ENCODE data around the gene BANP.
"Not testable (repeated sequence)": the region's sequence is repeated elsewhere in the genome, so short reads cannot be mapped to it uniquely, and the experiment has no call there.

BANP gene

GRCh38 chr16:88084881-88085280 is 133.6 kb downstream of the BANP start:
- CTCF ChIA-PET: no interaction called here
- Mint-ChIP-seq H3K4me3 (no peak overlapping the region), H3K36me3 (peaks cover 3% of the 10 kb centered on the region), H3K27me3 (no peaks in the 10 kb centered on the region), H3K27ac (no peak overlapping the region), H3K4me1 (no peaks in the 10 kb centered on the region), H3K9me3 (peaks cover 4% of the 10 kb centered on the region)
- DNase-seq: no peak

- no peaks in the 10 kb centered on the region for H3K4me1 Mint-ChIP-seq
- H3K36me3 Mint-ChIP-seq: no peaks in the 10 kb centered on the region
- no peaks in the 10 kb centered on the region for H3K27me3 Mint-ChIP-seq
- H3K4me3 Mint-ChIP-seq: no peak overlapping the region
- no peak for DNase-seq
- H3K9me3 Mint-ChIP-seq: no peaks in the 10 kb centered on the region
- CTCF ChIA-PET: no interaction called here
- H3K27ac Mint-ChIP-seq: no peak overlapping the region
These were observed 135.6 kb downstream of the BANP start for GRCh38 chr16:88086571-88087516.

DNA sequence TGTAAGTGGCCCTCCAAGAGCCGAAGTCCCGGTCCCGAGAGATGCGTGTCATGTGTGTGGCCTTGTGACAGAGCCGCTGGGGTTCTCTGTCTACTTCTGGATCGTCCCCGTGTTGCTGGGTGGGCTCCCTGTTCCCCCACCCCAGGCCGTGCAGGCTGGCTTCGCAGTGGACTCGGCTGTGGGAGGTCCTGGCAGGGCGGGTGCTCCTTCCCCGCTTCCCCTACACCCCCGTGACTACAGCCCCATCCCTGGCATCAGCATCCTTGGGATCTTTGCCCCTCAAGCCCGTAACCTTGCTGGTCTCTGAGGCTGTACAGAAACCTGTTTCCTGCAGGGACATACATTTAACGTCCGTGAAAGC is 136.3 kb downstream of the BANP start:
- no peak overlapping the region for H3K27ac Mint-ChIP-seq
- H3K27me3 Mint-ChIP-seq: no peaks in the 10 kb centered on the region
- no peak for DNase-seq

GRCh38 chr16:88088161-88088581 is 136.9 kb downstream of the BANP start:
- DNase-seq: no peak
- Mint-ChIP-seq H3K27ac (no peak overlapping the region), H3K9me3 (no peaks in the 10 kb centered on the region), H3K4me1 (no peaks in the 10 kb centered on the region), H3K4me3 (no peak overlapping the region), H3K27me3 (no peaks in the 10 kb centered on the region), H3K36me3 (no peaks in the 10 kb centered on the region)
- CTCF ChIA-PET: no interaction called here

More for the DNA sequence above, 136.3 kb downstream of the BANP start:
- Mint-ChIP-seq H3K9me3 (no peaks in the 10 kb centered on the region), H3K4me3 (no peak overlapping the region), H3K4me1 (no peaks in the 10 kb centered on the region), H3K36me3 (no peaks in the 10 kb centered on the region)
- CTCF ChIA-PET: no interaction called here

GRCh38 chr16:88088611-88089010 is 137.4 kb downstream of the BANP start:
- H3K4me3 Mint-ChIP-seq, H3K36me3 Mint-ChIP-seq, CTCF ChIA-PET, H3K4me1 Mint-ChIP-seq, H3K27me3 Mint-ChIP-seq, H3K27ac Mint-ChIP-seq, H3K9me3 Mint-ChIP-seq, DNase-seq: not testable (repeated sequence)

- DNase-seq, H3K27me3 Mint-ChIP-seq, H3K4me1 Mint-ChIP-seq, CTCF ChIA-PET, H3K27ac Mint-ChIP-seq, H3K9me3 Mint-ChIP-seq, H3K36me3 Mint-ChIP-seq, H3K4me3 Mint-ChIP-seq: not testable (repeated sequence)
These were observed 137.8 kb downstream of the BANP start for GRCh38 chr16:88089071-88089470.

DNA sequence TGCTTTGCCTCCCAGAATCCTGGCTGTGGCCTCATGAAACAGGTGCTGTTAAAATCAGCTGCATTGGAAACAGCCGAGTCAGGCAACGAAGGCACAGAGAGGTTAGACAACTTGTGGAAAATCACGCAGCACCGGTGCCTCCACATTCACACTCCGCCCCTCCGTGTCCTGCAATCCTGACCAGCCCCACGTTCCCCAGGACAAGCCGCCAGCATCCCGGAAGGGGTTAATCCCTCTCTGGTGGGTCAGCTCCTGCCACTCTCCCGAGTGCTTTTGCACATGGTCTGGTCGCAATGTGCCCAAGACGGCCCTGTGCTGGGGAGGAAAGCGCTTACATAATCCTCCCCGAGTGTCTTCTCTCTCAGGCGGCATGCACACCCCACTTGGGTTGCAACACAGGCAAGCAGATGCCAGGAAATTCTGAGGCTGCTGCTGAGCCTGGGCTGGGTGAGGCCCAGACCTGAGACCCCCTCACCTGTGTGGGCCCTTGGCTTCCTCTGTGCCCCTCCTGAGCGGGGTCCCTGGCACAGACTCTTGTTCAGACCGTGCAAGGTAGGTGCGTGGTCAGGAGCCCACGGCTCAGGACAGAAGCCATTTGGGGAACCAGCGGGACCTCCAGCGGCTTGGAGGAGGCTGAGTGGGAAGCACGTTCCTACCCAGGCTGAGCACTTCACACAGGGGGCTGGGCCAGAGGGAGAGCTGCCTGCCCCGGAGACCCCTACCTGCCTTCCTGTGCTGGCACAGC is 138.6 kb downstream of the BANP start:
- CTCF ChIA-PET, H3K36me3 Mint-ChIP-seq, H3K4me3 Mint-ChIP-seq, H3K9me3 Mint-ChIP-seq, H3K27ac Mint-ChIP-seq, DNase-seq, H3K4me1 Mint-ChIP-seq, H3K27me3 Mint-ChIP-seq: not testable (repeated sequence)

GRCh38 chr16:88090377-88091175 is 139.3 kb downstream of the BANP start:
- DNase-seq, H3K9me3 Mint-ChIP-seq, H3K27ac Mint-ChIP-seq, H3K36me3 Mint-ChIP-seq, H3K4me3 Mint-ChIP-seq, H3K4me1 Mint-ChIP-seq, H3K27me3 Mint-ChIP-seq, CTCF ChIA-PET: not testable (repeated sequence)

- H3K36me3 Mint-ChIP-seq, CTCF ChIA-PET: not testable (repeated sequence)
These were observed 140.2 kb downstream of the BANP start for GRCh38 chr16:88091221-88091971.

DNA sequence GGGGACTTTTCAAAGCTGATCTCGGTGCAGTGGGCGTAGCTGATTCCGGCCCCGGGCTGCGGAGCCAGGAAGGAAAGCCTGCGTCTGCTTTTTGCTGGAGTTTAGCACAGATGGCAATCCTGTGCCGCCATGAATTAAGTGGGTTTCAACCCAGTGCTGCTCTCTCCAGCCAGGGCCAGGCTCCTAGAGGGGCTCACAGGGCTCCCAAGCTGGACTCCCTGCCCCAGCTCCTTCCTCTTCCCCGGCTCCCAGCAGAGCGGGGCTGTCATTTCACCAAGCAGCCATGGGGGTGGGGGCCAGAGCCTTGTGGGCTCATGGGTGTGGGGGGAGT is 140.7 kb downstream of the BANP start:
- H3K27ac Mint-ChIP-seq, DNase-seq, H3K4me3 Mint-ChIP-seq, H3K4me1 Mint-ChIP-seq, H3K27me3 Mint-ChIP-seq, H3K36me3 Mint-ChIP-seq, CTCF ChIA-PET: not testable (repeated sequence)
- H3K9me3 Mint-ChIP-seq: peaks cover 12% of the 10 kb centered on the region

More at GRCh38 chr16:88091221-88091971, 140.2 kb downstream of the BANP start:
- not testable (repeated sequence) for H3K4me1 Mint-ChIP-seq, H3K27me3 Mint-ChIP-seq, H3K27ac Mint-ChIP-seq, H3K4me3 Mint-ChIP-seq, H3K9me3 Mint-ChIP-seq, DNase-seq

DNA sequence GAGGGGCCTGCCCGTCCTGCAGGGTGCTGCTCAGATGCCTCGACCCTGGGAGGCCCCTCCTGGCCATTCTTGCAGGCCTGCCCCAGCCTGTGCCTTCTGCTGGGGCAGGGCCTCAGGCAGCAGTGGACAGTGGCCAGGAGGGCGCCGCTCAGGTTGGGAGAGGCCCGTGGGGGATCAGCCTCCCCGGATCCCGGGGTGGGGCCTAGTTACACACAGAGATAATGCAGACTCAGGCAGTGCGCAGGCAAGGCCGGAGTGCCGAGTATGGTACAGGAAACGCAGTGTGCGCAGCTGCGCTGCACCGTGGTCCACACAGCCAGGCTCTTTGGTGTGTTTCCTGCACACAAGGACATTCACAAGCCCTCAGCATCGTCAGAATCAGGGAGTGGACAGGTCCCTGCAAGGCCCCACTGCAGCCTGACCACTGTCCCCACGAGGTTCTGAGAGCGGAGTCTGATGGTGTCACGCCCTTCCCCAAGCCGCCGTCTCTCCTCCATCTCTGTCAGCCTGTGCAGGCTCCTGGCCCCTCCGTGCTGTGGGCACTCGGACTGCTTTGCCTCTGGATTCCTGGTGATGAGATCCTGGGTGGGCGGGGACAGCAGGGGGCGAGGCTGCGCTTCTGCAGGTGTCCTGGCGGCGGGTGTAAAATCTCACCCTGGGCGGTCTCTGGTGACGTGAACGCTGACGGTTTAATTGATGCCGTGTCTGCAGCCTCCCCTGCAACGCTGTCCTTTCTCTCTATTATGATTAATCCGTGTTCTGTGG is 141.7 kb downstream of the BANP start:
- H3K9me3 Mint-ChIP-seq: peaks cover 12% of the 10 kb centered on the region
- H3K4me1 Mint-ChIP-seq, H3K36me3 Mint-ChIP-seq, H3K27ac Mint-ChIP-seq, CTCF ChIA-PET, H3K4me3 Mint-ChIP-seq, DNase-seq, H3K27me3 Mint-ChIP-seq: not testable (repeated sequence)

- peaks cover 12% of the 10 kb centered on the region for H3K9me3 Mint-ChIP-seq
- H3K27ac Mint-ChIP-seq, H3K36me3 Mint-ChIP-seq, H3K4me3 Mint-ChIP-seq, CTCF ChIA-PET, H3K27me3 Mint-ChIP-seq, H3K4me1 Mint-ChIP-seq, DNase-seq: not testable (repeated sequence)
These were observed 142.5 kb downstream of the BANP start for GRCh38 chr16:88093556-88094252.

- H3K4me3 Mint-ChIP-seq, H3K27ac Mint-ChIP-seq, H3K4me1 Mint-ChIP-seq, DNase-seq, H3K36me3 Mint-ChIP-seq, CTCF ChIA-PET, H3K27me3 Mint-ChIP-seq: not testable (repeated sequence)
- peaks cover 12% of the 10 kb centered on the region for H3K9me3 Mint-ChIP-seq
These were observed 143.0 kb downstream of the BANP start for GRCh38 chr16:88094253-88094575.

All from activated naive CD4-positive, alpha-beta T cell treated with anti-CD3 and anti-CD28 coated beads, Interleukin-2, amount 10 ng/mL, durations not matched to agents 7 days and 5 days (primary cell).